WTC11 (cell line): ENCODE results near the gene RSPH1. TPM values are rescaled to one million over a fixed set of nuclear protein-coding genes. Genes with fewer than 3 reads are reported as not detected.

Source experiments
- ATAC-seq: fragments of 200-7000 bp; cut with Tn5 transposase; 2 replicates; pipeline ENCODE4 v1.10.0; 2021; ENCODE audit warnings: mild to moderate bottlenecking, moderate library complexity
- CTCF ChIA-PET: fragments of 300-600 bp; sonication (Branson Sonifier 250); formaldehyde crosslinking; loops from one replicate; lab custom pipeline; 2021; ENCODE audit warnings: antibody characterized with exemption; lab: Charles Lee
- POLR2A ChIA-PET: fragments of 350-600 bp; sonication (Branson Sonifier 250); formaldehyde crosslinking; loops from one replicate; lab custom pipeline; 2021; ENCODE audit warnings: antibody characterized with exemption; lab: Charles Lee
- DNase-seq: peaks from one replicate; pipeline ENCODE4 v3.0.0; 2021; ENCODE audit warnings: low spot score
- H3K27ac Mint-ChIP-seq: 2 replicates; pipeline ENCODE4 v1.8.0; 2021; ENCODE audit warnings: mixed read lengths
- H3K27me3 Mint-ChIP-seq: 2 replicates; pipeline ENCODE4 v1.8.0; 2021; ENCODE audit warnings: low read depth, mild to moderate bottlenecking, moderate library complexity, mixed read lengths
- H3K36me3 Mint-ChIP-seq: 2 replicates; pipeline ENCODE4 v1.8.0; 2021; ENCODE audit warnings: mixed read lengths
- H3K4me1 Mint-ChIP-seq: 2 replicates; pipeline ENCODE4 v1.8.0; 2022; ENCODE audit warnings: mixed read lengths
- H3K4me3 Mint-ChIP-seq: 2 replicates; pipeline ENCODE4 v1.8.0; 2021; ENCODE audit warnings: mild to moderate bottlenecking, moderate library complexity, mixed read lengths
- H3K9me3 Mint-ChIP-seq: 2 replicates; pipeline ENCODE4 v1.8.0; 2021; ENCODE audit warnings: mixed read lengths
- ARID4B ChIP-seq: sonication (generic); formaldehyde crosslinking; IDR thresholded peaks from 2 replicates; pipeline ENCODE4 v1.8.0; 2023; ENCODE audit warnings: missing genetic modification reagents, mild to moderate bottlenecking, borderline replicate concordance
- ATF2 ChIP-seq: sonication (generic); formaldehyde crosslinking; IDR thresholded peaks from 2 replicates; pipeline ENCODE4 v1.8.1; 2022; ENCODE audit warnings: low read depth, missing genetic modification reagents, borderline replicate concordance
- ATF6 ChIP-seq: sonication (generic); formaldehyde crosslinking; IDR thresholded peaks from 2 replicates; pipeline ENCODE4 v1.8.1; 2023; ENCODE audit warnings: mild to moderate bottlenecking, missing genetic modification reagents
- E2F5 ChIP-seq: sonication (generic); formaldehyde crosslinking; IDR thresholded peaks from 2 replicates; pipeline ENCODE4 v1.8.1; 2022; ENCODE audit warnings: mild to moderate bottlenecking, moderate library complexity, missing genetic modification reagents
- GABPB1 ChIP-seq: sonication (generic); formaldehyde crosslinking; IDR thresholded peaks from 2 replicates; pipeline ENCODE4 v1.8.1; 2023; ENCODE audit warnings: mild to moderate bottlenecking, missing genetic modification reagents
- GTF2I ChIP-seq: fragments of 250-450 bp; sonication (Bioruptor Pico); conservative IDR thresholded peaks from 2 replicates; pipeline ENCODE4 v1.4.0; 2021; ENCODE audit warnings: mild to moderate bottlenecking
- JAZF1 ChIP-seq: fragments of 250-450 bp; sonication (Bioruptor Pico); IDR thresholded peaks from 2 replicates; pipeline ENCODE4 v1.9.0; 2021; ENCODE audit warnings: moderate library complexity, mild to moderate bottlenecking, inconsistent platforms
- NFATC4 ChIP-seq: fragments of 250-450 bp; sonication (Bioruptor Pico); IDR thresholded peaks from 2 replicates; pipeline ENCODE4 v1.9.0; 2021; ENCODE audit warnings: mild to moderate bottlenecking
- NFE2L1 ChIP-seq: sonication (generic); formaldehyde crosslinking; IDR thresholded peaks from 2 replicates; pipeline ENCODE4 v1.8.1; 2023; ENCODE audit warnings: missing genetic modification reagents
- NFYB ChIP-seq: sonication (generic); formaldehyde crosslinking; conservative IDR thresholded peaks from 2 replicates; pipeline ENCODE4 v1.8.0; 2022; ENCODE audit warnings: low read depth, missing genetic modification reagents
- PRDM15 ChIP-seq: sonication (generic); formaldehyde crosslinking; IDR thresholded peaks from 2 replicates; pipeline ENCODE4 v1.8.0; 2022; ENCODE audit warnings: missing genetic modification reagents
- PREB ChIP-seq: sonication (generic); formaldehyde crosslinking; IDR thresholded peaks from 2 replicates; pipeline ENCODE4 v1.8.1; 2022; ENCODE audit warnings: mild to moderate bottlenecking, missing genetic modification reagents, moderate library complexity, borderline replicate concordance
- PRRX2 ChIP-seq: fragments of 250-450 bp; sonication (Bioruptor Pico); IDR thresholded peaks from 2 replicates; pipeline ENCODE4 v1.8.0; 2021; ENCODE audit warnings: mild to moderate bottlenecking
- ZBTB21 ChIP-seq: sonication (generic); formaldehyde crosslinking; IDR thresholded peaks from 2 replicates; pipeline ENCODE4 v1.8.1; 2023; ENCODE audit warnings: mild to moderate bottlenecking, missing genetic modification reagents, borderline replicate concordance
- ZNF219 ChIP-seq: sonication (generic); formaldehyde crosslinking; IDR thresholded peaks from 2 replicates; pipeline ENCODE4 v1.8.0; 2023; ENCODE audit warnings: missing genetic modification reagents, mild to moderate bottlenecking, borderline replicate concordance
- ZNF317 ChIP-seq: sonication (generic); formaldehyde crosslinking; IDR thresholded peaks from 2 replicates; pipeline ENCODE4 v1.8.1; 2023; ENCODE audit warnings: low read depth, mild to moderate bottlenecking, moderate library complexity, missing genetic modification reagents, borderline replicate concordance
- ZNF416 ChIP-seq: fragments of 250-450 bp; sonication (Bioruptor Pico); IDR thresholded peaks from 2 replicates; pipeline ENCODE4 v1.9.0; 2021; ENCODE audit warnings: mild to moderate bottlenecking, inconsistent platforms
- ZNF423 ChIP-seq: fragments of 250-450 bp; sonication (Bioruptor Pico); IDR thresholded peaks from 2 replicates; pipeline ENCODE4 v2.1.2; 2022; ENCODE audit warnings: mild to moderate bottlenecking, moderate library complexity
- ZNF671 ChIP-seq: fragments of 250-450 bp; sonication (Bioruptor Pico); IDR thresholded peaks from 2 replicates; pipeline ENCODE4 v1.8.0; 2021; ENCODE audit warnings: mild to moderate bottlenecking
- total RNA-seq: library from RNA; stranded (reverse); gene quantifications from 3 replicates; pipeline ENCODE4 v1.2.3, GENCODE V29; 2021

Gene RSPH1
- total RNA-seq, 1 experiment from 2014 or later = 0.11 TPM

GRCh38 chr21:42543106-42543847 is 47.3 kb upstream of the RSPH1 start:
- Mint-ChIP-seq H3K27ac (no peak overlapping the region), H3K4me1 (peaks cover 10% of the 10 kb centered on the region), H3K4me3 (no peak overlapping the region), H3K27me3 (no peaks in the 10 kb centered on the region), H3K9me3 (no peaks in the 10 kb centered on the region), H3K36me3 (peaks cover 31% of the 10 kb centered on the region)
- no peak for ATAC-seq
- ChIA-PET POLR2A (no interaction called here), CTCF (no interaction called here)
- no peak for TF ChIP-seq ZBTB21 (CRISPR knock-in tag)
- no peak for TF ChIP-seq PREB (CRISPR knock-in tag)
- TF ChIP-seq ZNF671 = no peak
- no peak for TF ChIP-seq ATF2 (CRISPR knock-in tag)
- no peak for TF ChIP-seq PRRX2
- TF ChIP-seq NFYB (CRISPR knock-in tag) = no peak
- no peak for TF ChIP-seq ZNF423
- TF ChIP-seq NFE2L1 = no peak
- no peak for TF ChIP-seq JAZF1 (CRISPR knock-in tag)
- no peak for TF ChIP-seq ATF6 (CRISPR knock-in tag)
- no peak for TF ChIP-seq ZNF416 (CRISPR knock-in tag)
- TF ChIP-seq ARID4B (CRISPR knock-in tag) = no peak
- no peak for TF ChIP-seq ZNF317 (CRISPR knock-in tag)
- TF ChIP-seq E2F5 (CRISPR knock-in tag) = no peak
- no peak for TF ChIP-seq PRDM15
- no peak for TF ChIP-seq NFATC4 (CRISPR knock-in tag)
- TF ChIP-seq ZNF219 (CRISPR knock-in tag) = no peak
- TF ChIP-seq GTF2I = no peak
- TF ChIP-seq GABPB1 (CRISPR knock-in tag) = no peak
- DNase-seq = peak; percentile 6
